Upper lobe of left lung (tissue), 4 donors: ENCODE results near the gene RAB40A.

ENCODE experiments used
- EP300 ChIP-seq, 4 donors: sonication (generic); formaldehyde crosslinking; IDR thresholded peaks; one replicate each; pipeline ENCODE4 v1.5.1; 2017; ENCODE audit warnings: antibody characterized with exemption in 4 of 4, control low read depth in 2 of 4
- POLR2A ChIP-seq, 4 donors: fragments of 450-650 bp; IDR thresholded peaks; one replicate each; pipeline ENCODE4 v1.5.1; 2016 to 2017; ENCODE audit warnings: antibody characterized with exemption in 4 of 4, mild to moderate bottlenecking in 2 of 4
- POLR2AphosphoS5 ChIP-seq, 2 donors: sonication (generic); formaldehyde crosslinking; IDR thresholded peaks; one replicate each; pipeline ENCODE4 v1.5.1; 2017; ENCODE audit warnings: antibody characterized with exemption in 2 of 2
- TF ChIP-seq, protein P1 (sequence below), 6 experiments: fragments of 450-650 bp in 4 of 6; fragments of 200-600 bp in 2 of 6; sonication (generic) in 2 of 6; IDR thresholded peaks; one replicate each; pipeline ENCODE4 v1.5.1; 2016 to 2019; ENCODE audit warnings: antibody characterized with exemption in 6 of 6

DNA sequence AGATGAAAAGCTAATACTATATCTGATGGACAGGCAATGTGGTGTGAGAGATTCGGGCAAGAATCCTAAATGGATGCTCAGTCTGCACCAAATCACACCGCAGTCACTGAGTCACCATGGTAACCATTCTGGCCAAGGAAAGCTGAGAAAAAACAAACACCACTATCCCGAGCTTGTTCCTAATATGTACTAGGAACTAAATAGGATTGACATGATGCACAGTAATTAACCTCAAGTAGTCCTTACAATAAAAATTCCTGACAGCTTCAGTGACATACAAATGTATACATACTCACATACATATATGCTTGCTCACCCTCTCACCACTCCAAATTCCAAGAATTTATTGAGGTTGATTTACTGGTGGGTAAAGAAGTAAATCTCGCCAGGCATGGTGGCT is 1.1 kb upstream of the RAB40A start:
- TF ChIP-seq, protein P1, sequence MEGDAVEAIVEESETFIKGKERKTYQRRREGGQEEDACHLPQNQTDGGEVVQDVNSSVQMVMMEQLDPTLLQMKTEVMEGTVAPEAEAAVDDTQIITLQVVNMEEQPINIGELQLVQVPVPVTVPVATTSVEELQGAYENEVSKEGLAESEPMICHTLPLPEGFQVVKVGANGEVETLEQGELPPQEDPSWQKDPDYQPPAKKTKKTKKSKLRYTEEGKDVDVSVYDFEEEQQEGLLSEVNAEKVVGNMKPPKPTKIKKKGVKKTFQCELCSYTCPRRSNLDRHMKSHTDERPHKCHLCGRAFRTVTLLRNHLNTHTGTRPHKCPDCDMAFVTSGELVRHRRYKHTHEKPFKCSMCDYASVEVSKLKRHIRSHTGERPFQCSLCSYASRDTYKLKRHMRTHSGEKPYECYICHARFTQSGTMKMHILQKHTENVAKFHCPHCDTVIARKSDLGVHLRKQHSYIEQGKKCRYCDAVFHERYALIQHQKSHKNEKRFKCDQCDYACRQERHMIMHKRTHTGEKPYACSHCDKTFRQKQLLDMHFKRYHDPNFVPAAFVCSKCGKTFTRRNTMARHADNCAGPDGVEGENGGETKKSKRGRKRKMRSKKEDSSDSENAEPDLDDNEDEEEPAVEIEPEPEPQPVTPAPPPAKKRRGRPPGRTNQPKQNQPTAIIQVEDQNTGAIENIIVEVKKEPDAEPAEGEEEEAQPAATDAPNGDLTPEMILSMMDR (IDR thresholded peaks at IDR 0.05) = no peak
- TF ChIP-seq POLR2AphosphoS5 (IDR thresholded peaks at IDR 0.05) (no peak), EP300 (IDR thresholded peaks at IDR 0.05) (no peak), POLR2A (IDR thresholded peaks at IDR 0.05) (no peak)
